Transverse colon (tissue), 4 donors: ENCODE data around the gene UFSP2. TPM values are rescaled to one million over a fixed set of nuclear protein-coding genes. Genes with fewer than 3 reads are reported as not detected.
A peak's percentile ranks its signal among the peaks of the same experiment; 100 is the strongest.

Source experiments
- DNase-seq: peaks from one replicate; pipeline ENCODE4 v3.0.0-alpha.2; 2019
- H3K27ac ChIP-seq, 4 donors: fragments of 200-600 bp; sonication (generic); 2 replicates each; pipeline ENCODE4 v1.5.1; 2016 to 2018; ENCODE audit warnings: inconsistent platforms in 4 of 4
- H3K27me3 ChIP-seq: fragments of 200-600 bp; sonication (generic); 2 replicates; pipeline ENCODE4 v1.5.1; 2017; ENCODE audit warnings: inconsistent platforms
- H3K36me3 ChIP-seq, 4 donors: fragments of 200-600 bp; sonication (generic); 2 replicates each; pipeline ENCODE4 v1.5.1; 2017 to 2019; ENCODE audit warnings: inconsistent platforms in 4 of 4
- H3K4me1 ChIP-seq, 4 donors: fragments of 200-600 bp; sonication (generic); 2 replicates each; pipeline ENCODE4 v1.5.1; 2017 to 2020; ENCODE audit warnings: inconsistent platforms in 4 of 4
- H3K4me3 ChIP-seq, 4 donors: fragments of 200-600 bp; sonication (generic); 1 replicate in 1 of 4; 2 replicates in 3 of 4; pipeline versions ENCODE4 v1.5.1 to v1.6.1; 2017 to 2019; ENCODE audit warnings: inconsistent platforms in 4 of 4
- H3K9me3 ChIP-seq, 2 donors: fragments of 200-600 bp; sonication (generic); 2 replicates each; pipeline ENCODE4 v1.5.1; 2017 to 2019; ENCODE audit warnings: inconsistent platforms in 2 of 2
- EP300 ChIP-seq: sonication (generic); formaldehyde crosslinking; IDR thresholded peaks from one replicate; pipeline ENCODE4 v1.6.1; 2017; ENCODE audit warnings: antibody characterized with exemption, low read depth
- POLR2A ChIP-seq: fragments of 450-650 bp; IDR thresholded peaks from one replicate; pipeline ENCODE4 v1.6.1; 2016; ENCODE audit warnings: antibody characterized with exemption, mild to moderate bottlenecking, moderate library complexity
- POLR2AphosphoS5 ChIP-seq, 3 donors: sonication (generic); formaldehyde crosslinking; IDR thresholded peaks; one replicate each; pipeline ENCODE4 v1.6.1; 2016; ENCODE audit warnings: antibody characterized with exemption in 3 of 3
- WGBS, 2 donors: methylation state at CpG; one replicate each; pipeline ENCODE4 v1.1.5; 2018; ENCODE audit warnings: low coverage in 1 of 2; 5-methylcytosine and 5-hydroxymethylcytosine counted together
- in situ Hi-C, 4 donors: fragments of 200-750 bp; cut with MboI; loops; one replicate each; pipeline versions ENCODE4 v1.15.0 to v1.15.1; 2017; ENCODE audit warnings: low sequenced_read_pairs in 3 of 4, low pct_ligation_motif_present in 1 of 4, low pct_unique_long_range_greater_than_20kb in 1 of 4
- intact Hi-C: fragments of 100-400 bp; cut with DNase I; formaldehyde crosslinking; loops from one replicate; pipeline ENCODE4 v1.15.1; 2023; ENCODE audit warnings: low total_unique reads
- total RNA-seq, 4 donors: library from RNA; depleted of rRNA; stranded (reverse); fragments of >200 nt; gene quantifications; one replicate each; pipeline ENCODE4 v1.1.0, GENCODE V29; 2016
- TF ChIP-seq, protein P1 (sequence below), 5 experiments: fragments of 200-600 bp in 3 of 5; fragments of 450-650 bp in 2 of 5; sonication (generic) in 3 of 5; IDR thresholded peaks; 1 replicate in 2 of 5; 2 replicates in 3 of 5; pipeline ENCODE4 v1.5.1; 2016 to 2017; ENCODE audit warnings: antibody characterized with exemption in 5 of 5, inconsistent platforms in 3 of 5, mild to moderate bottlenecking in 2 of 5, moderate library complexity in 1 of 5

The UFSP2 gene, protein sequence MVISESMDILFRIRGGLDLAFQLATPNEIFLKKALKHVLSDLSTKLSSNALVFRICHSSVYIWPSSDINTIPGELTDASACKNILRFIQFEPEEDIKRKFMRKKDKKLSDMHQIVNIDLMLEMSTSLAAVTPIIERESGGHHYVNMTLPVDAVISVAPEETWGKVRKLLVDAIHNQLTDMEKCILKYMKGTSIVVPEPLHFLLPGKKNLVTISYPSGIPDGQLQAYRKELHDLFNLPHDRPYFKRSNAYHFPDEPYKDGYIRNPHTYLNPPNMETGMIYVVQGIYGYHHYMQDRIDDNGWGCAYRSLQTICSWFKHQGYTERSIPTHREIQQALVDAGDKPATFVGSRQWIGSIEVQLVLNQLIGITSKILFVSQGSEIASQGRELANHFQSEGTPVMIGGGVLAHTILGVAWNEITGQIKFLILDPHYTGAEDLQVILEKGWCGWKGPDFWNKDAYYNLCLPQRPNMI
- total RNA-seq: 10 to 100 TPM in 3 of 4 donors, 1 to 10 TPM in 1; 5.2 to 48.4 (median 21.5) TPM

DNA sequence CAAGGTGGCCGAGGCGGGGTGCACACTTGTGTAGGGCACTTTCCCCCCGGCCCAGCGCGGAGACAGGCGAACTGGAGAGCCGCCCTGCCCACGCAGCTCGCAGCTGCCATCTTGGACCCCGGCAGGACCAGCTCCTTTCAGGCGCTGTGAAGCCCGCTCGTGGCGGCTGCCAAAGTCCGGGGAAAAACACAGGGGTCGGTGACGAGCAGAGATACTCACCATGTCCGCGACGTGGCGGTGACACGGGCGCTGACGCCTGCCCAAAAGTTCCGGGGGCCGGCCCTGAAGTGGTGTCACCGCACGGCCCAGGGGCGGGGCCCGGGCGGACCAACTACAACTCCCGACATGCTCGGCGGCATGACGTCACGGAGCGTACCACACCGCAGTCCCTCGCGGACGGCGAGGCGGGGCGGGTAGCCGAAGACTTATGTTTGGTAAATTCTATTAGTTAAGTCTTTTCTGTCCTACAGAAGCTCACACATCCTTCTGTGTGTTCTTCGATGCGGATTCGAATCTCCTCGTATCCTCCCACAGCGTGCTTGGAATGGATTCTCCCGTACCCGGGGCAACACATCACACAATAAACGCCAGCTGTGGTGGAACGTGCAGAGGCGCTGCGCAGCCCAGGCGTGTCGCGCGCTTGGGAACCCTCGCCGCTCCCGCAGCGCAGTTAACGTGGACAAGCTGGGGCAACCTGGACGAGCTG is at the start of gene UFSP2:
UFSP2 (minus strand) TSS at position 318 of the 706 bp plus-strand sequence; CDS start at position 222, 96 bp downstream.
- Histone ChIP-seq H3K4me1 (peaks cover 3 to 19% (median 16%) of the 10 kb centered on the region in 4 donors), H3K27ac (peak within 1 kb of the TSS; percentile 88 to 94 (median 92)), H3K36me3 (no peaks in the 10 kb centered on the region), H3K4me3 (peak within 1 kb of the TSS; percentile 61 to 86 (median 76)), H3K27me3 (no peaks in the 10 kb centered on the region), H3K9me3 (no peaks in the 10 kb centered on the region)
- TF ChIP-seq EP300 (no peak), POLR2AphosphoS5 (IDR thresholded peaks at IDR 0.05) (peak; percentile 42 to 88 (median 85)), POLR2A (peak; percentile 75)
- TF ChIP-seq, protein P1, sequence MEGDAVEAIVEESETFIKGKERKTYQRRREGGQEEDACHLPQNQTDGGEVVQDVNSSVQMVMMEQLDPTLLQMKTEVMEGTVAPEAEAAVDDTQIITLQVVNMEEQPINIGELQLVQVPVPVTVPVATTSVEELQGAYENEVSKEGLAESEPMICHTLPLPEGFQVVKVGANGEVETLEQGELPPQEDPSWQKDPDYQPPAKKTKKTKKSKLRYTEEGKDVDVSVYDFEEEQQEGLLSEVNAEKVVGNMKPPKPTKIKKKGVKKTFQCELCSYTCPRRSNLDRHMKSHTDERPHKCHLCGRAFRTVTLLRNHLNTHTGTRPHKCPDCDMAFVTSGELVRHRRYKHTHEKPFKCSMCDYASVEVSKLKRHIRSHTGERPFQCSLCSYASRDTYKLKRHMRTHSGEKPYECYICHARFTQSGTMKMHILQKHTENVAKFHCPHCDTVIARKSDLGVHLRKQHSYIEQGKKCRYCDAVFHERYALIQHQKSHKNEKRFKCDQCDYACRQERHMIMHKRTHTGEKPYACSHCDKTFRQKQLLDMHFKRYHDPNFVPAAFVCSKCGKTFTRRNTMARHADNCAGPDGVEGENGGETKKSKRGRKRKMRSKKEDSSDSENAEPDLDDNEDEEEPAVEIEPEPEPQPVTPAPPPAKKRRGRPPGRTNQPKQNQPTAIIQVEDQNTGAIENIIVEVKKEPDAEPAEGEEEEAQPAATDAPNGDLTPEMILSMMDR (IDR thresholded peaks at IDR 0.05): peak in 1 of 5 experiments; percentile 13
- in situ Hi-C loops: no loop called here
- DNase-seq: peak; percentile 90
- intact Hi-C loops: no loop called here
- WGBS, 2 donors: 0% methylated on average over 1 to 65 of the region's 66 CpGs

DNA sequence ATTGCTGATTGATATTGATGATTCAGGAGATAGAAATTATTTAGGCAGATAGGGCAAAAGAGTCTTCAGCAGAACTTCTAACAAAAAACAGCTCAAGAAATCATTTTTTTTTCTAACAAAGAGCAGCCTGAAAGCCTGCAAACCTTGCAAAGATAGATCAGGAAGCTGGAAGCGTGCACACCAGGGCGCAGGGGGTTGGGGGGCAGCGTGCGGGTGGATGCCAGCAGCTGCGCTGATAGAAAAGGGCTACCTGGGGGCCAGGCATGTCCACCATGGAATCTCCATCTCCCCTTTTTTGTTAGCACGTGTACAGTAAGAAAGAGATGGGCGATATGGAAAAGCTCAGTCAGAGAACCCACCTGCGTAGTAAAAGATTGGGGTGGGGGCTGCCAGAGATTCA is 47.5 kb upstream of the UFSP2 start:
- Histone ChIP-seq H3K27me3 (no peaks in the 10 kb centered on the region), H3K27ac (no peak overlapping the region), H3K4me3 (no peak overlapping the region), H3K36me3 (no peaks in the 10 kb centered on the region), H3K9me3 (no peaks in the 10 kb centered on the region), H3K4me1 (peaks cover 0 to 14% (median 8%) of the 10 kb centered on the region in 4 donors)
- WGBS, 2 donors: 87 to 93% methylated on average over 6 to 8 of the region's 8 CpGs
- DNase-seq: no peak
- intact Hi-C loops: no loop called here
- TF ChIP-seq POLR2A: no peak
- TF ChIP-seq, protein P1 (IDR thresholded peaks at IDR 0.05): no peak
- TF ChIP-seq EP300: no peak
- in situ Hi-C loops: loop anchor here in 1 of 4 donors (10.0 kb wide), 1 partner anchor 122 kb away; no protein-coding TSS in a partner anchor

DNA sequence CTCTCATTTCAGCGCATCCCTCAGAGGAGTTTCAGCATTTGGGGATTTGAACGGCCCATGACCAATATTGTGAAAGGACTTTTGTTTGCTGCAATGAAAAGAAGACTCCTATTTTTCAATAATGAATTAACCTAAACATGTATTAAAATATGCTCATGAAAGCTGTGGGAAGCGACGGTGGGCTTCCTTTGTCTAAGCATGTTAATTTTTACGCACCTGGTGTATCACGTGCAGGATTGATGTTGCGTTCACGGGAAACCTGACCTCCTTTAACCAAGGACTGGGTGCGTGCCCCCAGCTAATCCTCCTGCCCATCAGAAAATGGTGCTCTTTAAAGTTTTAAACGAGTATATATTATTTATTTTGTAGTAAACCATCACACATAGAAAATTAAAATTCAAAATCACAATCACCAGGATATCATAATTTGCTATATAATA is 46.4 kb upstream of the UFSP2 start:
- peaks cover 0 to 14% (median 8%) of the 10 kb centered on the region in 4 donors for H3K4me1 ChIP-seq
- no peak for DNase-seq
- H3K36me3 ChIP-seq: no peaks in the 10 kb centered on the region
- no peaks in the 10 kb centered on the region for H3K9me3 ChIP-seq
- peak overlapping the region; percentile 62 to 83 (median 74) for H3K4me3 ChIP-seq
- TF ChIP-seq POLR2AphosphoS5 (IDR thresholded peaks at IDR 0.05): no peak
- no peak for TF ChIP-seq EP300
- TF ChIP-seq, protein P1 (IDR thresholded peaks at IDR 0.05): no peak
- no peak for TF ChIP-seq POLR2A
- no peaks in the 10 kb centered on the region for H3K27me3 ChIP-seq
- in situ Hi-C loops: loop anchor here in 1 of 4 donors (10.0 kb wide), 1 partner anchor 123 kb away; no protein-coding TSS in a partner anchor
- intact Hi-C loops: no loop called here
- 25 to 29% methylated on average over 9 to 10 of the region's 10 CpGs for WGBS, 2 donors
- H3K27ac ChIP-seq: peak overlapping the region in 2 of 4 donors; percentile 69 to 76
